ENCODE measurements around the gene CIAO3.

CIAO3 gene

GRCh38 chr16:711548-712320 is 29.1 kb downstream of the CIAO3 start:
- DNase-seq (ENCODE audit: low spot score) (peak; percentile 48), FAIRE-seq (no peak)

DNA sequence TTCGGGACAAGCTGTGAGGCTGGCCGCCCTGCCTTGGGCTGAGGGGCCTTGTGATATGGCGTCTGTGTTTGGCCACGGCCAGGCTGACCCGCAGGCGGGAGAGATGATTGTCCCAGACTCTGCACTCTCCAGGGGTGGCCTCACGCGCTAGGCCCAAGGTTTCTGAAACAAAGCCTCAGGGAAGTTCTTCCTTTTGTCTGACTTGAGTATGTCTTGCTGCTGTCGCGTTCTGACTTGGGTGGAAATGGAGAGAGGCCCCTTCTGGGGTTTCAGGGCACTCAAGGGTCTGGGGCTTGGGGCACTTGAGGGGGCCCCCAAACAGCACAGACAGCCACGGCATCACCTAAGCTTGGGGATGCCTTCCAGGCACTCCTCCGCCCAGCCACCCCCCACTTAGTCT is 29.7 kb downstream of the CIAO3 start:
- no peak for DNase-seq (ENCODE audit: low spot score)
- no peak for FAIRE-seq

DNA sequence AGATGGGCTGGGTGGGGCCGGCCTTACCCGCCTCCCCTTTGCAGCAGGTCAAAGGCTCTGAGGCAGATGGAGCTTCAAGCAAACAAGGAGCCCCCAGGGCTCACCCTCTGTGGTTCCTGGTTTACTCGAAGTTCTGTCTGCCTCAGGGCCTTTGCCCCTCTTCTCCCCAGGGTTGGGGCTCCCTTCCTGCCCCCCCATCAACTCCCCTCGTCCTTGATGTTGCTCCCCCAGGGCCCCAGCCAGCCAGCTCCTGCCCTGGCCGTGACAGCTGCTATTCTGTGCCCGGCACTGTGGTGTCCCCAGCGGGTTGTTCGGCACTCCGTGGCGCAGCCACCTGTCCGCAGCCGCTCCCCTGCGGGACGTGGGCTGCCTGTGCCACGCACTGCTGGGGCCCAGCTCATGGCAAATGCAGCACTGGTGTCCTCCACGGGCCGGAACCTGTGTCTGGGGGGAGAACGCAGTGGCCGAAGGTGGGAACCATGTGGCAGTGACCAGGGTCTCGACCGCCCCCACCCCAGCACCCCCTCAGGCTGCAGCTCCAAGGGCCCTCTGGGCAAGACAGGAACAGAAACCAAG is 30.2 kb downstream of the CIAO3 start:
- DNase-seq (ENCODE audit: low spot score) (no peak), FAIRE-seq (no peak)

DNA sequence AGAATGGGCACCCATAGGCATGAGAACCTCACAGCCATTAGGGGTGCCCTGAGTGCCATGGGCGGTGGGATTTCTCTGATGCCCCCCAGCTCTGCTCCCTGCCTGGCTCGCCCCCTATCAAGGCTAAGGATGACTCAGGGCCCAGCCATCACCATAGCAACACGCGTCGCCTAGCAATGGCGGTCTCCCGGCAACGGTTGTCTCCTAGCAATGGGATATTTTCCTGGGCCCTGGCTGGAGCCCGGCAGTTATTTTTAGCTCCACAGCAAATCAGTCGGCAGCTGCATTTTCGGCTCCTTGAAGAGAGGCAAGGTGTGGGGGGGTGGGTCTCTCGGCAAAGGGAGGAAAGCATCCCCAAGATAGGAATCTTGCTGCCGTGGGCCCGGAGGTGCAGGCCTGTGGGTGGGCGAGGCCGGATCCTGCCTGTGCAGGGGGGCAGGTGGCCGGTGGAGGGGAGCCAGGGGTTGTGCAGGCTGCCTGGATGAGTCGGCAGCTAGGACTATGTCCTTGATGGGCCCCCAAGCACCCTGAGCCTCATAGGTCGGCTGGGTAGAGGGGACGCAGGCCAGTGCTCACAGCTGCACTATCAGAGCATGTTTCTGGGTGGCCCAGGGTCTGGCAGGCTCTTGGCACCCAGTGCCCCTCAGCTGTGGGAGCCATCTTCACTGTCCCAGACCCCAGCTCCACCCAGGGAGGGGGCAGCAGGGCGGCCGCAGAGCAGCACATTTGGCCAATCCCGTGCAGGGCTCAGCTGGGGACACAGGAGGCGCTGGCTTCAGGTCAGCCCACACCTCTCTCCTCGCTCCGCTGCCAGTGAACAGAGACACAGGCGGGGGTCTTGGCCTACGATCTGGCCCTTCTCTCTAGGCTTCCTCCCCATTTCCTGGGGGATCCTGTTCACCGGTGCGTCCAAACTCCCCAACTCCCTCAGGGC is 31.0 kb downstream of the CIAO3 start:
- DNase-seq (ENCODE audit: low spot score) (peak; percentile 83), FAIRE-seq (no peak)

DNA sequence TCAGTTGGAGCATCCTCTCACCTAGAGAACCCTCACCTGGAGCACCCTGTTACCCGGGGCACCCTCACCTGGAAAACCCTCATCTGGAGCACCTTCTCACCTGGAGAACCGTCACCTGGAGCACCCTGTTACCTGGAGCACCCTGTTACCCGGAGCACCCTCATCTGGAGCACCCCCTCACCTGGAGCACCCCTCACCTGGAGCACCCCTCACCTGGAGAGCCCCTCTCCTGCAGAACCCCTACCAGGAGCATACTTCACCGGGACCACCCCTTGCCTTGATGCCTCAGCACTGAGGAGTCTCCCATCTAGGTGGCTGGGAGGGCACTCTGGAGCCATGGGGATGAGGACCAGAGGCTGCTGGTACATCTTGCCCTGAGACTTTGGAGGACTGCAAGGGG is 31.8 kb downstream of the CIAO3 start:
- DNase-seq (ENCODE audit: low spot score) (no peak), FAIRE-seq (no peak)

DNA sequence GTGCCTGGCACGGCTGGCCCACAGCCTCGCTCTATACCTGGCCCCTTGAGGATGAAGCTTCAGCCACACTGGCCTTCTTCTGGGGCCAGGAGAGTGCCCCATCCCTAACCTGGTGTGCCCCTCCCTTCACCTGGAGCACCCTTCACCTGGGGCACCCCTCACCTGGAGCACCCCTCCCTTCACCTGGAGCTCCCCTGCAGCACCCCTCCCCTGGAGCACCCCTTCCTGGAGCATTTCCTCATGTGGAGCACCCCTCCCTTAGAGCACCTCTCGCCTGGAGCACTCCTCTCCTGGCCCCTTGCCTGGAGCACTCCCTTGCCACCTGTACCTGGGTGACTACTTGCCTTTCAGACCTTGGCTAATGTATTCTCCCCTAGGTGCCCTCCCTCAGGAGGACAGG is 32.8 kb downstream of the CIAO3 start:
- no peak for DNase-seq (ENCODE audit: low spot score)
- no peak for FAIRE-seq

GRCh38 chr16:707062-707538 is 33.7 kb downstream of the CIAO3 start:
- FAIRE-seq = no peak
- DNase-seq (ENCODE audit: low spot score) = no peak

GRCh38 chr16:706189-707061 is 34.4 kb downstream of the CIAO3 start:
- DNase-seq (ENCODE audit: low spot score) = no peak
- no peak for FAIRE-seq

- FAIRE-seq (no peak), DNase-seq (ENCODE audit: low spot score) (no peak)
Measured at GRCh38 chr16:705431-706188, 35.2 kb downstream of the CIAO3 start, which contains the start of gene FBXL16. Gene FBXL16, minus strand, starts transcription at chr16:705801. Its CDS starts 8,396 bp downstream, at chr16:697405.

GRCh38 chr16:704552-705380 is 36.0 kb downstream of the CIAO3 start:
- DNase-seq (ENCODE audit: low spot score) (no peak), FAIRE-seq (no peak)

DNA sequence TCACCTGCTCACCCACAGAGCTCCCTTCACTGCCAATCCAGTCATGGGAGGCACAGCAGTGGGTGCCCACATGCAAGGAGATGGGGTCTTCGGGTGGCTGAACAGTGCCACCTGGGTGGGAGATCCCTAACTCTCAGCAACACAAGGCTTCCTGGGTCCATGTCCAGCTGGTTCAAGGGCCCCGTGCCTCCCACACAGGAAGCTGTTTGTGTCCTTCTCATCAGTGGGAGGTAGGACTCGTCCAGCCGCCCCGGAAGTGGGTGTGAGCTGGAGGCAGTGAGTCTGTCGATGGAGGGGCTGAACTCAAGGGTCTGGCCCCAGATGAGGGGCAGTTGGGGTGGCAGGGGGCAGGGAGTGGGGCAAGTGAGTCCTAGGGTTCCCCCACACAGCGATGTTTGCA is 36.8 kb downstream of the CIAO3 start:
- DNase-seq (ENCODE audit: low spot score) = no peak
- no peak for FAIRE-seq

GRCh38 chr16:703406-703805 is 37.4 kb downstream of the CIAO3 start:
- FAIRE-seq (no peak), DNase-seq (ENCODE audit: low spot score) (no peak)

DNA sequence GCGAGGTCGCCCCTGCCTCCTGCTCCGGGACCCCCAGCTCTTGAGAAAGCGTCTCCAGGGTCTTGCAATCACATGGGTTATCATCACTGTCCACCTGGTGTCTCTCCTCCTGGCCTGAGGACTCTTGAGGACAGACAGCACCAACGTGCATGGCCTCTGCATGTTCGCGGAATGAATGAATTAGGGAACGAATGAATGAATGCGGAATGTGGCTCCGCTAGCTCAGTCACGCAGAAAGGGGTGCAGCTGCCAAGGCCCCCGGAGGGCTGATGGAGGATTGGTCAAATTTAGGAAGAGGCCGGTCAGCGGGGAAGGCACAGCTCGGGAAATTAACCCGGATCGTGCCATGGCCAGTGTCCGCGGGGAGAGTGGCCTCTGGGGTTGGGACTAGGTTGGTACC is 38.5 kb downstream of the CIAO3 start:
- FAIRE-seq = no peak
- DNase-seq (ENCODE audit: low spot score) = no peak

DNA sequence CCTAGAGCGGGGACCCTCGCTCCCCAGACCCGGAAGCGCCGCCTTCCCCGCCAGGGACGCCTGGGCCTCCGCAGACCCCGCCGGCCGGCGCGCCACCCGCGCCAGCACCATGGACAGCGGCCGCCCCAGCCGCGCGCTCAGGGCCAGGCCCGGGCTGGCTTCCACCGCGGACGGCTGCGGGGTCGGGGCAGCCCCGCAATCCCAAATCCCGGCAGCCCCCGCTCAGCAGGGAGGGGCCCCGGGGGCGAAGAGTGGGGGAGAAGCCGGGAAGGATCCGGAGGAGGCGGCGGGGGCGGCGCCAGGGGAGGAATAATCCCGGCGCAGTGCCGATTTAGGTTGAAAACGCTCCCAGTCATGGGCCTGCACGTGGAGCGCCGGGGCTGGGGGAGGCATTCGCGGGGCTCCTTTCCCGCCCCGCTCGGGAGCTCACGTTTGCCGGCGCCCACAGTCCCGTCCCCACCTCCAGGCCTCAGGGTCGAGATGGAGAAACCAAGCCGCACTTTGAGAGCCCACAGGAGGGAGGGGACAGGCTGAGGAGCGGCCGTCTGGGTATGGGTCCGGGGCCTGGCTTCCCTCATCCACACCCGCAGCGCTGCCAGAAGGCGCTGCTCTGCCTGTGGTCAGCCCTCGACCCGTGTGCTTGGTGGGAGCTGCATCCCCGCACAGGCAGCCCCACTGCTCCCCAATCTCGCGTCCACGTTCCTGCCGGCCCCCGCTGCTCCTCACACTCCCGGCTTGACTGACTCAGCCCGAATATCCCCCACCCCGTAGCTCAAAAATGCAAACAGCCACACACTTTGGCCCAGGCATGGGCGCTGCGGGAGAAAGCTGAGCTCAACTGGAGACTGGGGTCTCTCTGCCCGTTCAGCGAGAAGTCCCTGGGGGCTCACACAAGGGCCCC is 39.9 kb downstream of the CIAO3 start:
- no peak for FAIRE-seq
- no peak for DNase-seq (ENCODE audit: low spot score)

DNA sequence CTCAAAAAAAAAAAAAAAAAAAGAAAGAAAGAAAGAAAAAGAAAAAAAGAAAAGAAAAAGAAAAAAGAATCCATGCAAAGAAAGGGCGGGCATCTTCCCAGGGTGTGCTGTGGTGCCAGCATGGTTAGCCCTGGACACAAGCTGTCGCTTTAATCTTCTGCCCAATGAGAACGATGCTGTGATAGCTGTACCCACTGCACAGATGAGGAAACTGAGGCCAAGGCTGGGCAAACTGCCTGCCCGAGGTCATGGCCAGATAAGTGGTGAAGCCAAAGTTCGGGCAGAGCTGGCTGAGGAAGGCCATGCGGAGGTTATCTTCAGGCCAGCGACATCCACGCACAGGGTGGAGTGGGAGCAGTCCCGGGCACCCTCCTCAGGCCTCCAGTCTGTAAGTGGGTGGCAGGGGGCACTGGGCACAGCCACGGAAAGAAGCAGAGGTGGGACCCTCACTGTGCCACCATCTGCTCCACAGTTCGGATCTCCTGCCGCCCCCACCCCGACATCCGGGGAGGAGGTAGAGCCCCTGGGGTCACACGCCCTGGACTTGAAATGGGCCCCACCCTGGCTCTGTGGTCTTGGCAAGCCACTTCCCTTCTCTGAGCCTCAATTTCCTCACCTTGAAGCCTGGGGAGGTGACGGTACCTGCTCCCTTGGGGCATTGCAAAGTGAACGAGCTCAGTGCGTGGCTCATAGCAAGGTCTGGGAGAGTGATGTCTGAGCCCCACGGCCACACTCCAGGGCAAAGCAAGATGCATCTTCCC is 41.7 kb downstream of the CIAO3 start:
- no peak for DNase-seq (ENCODE audit: low spot score)
- no peak for FAIRE-seq

DNA sequence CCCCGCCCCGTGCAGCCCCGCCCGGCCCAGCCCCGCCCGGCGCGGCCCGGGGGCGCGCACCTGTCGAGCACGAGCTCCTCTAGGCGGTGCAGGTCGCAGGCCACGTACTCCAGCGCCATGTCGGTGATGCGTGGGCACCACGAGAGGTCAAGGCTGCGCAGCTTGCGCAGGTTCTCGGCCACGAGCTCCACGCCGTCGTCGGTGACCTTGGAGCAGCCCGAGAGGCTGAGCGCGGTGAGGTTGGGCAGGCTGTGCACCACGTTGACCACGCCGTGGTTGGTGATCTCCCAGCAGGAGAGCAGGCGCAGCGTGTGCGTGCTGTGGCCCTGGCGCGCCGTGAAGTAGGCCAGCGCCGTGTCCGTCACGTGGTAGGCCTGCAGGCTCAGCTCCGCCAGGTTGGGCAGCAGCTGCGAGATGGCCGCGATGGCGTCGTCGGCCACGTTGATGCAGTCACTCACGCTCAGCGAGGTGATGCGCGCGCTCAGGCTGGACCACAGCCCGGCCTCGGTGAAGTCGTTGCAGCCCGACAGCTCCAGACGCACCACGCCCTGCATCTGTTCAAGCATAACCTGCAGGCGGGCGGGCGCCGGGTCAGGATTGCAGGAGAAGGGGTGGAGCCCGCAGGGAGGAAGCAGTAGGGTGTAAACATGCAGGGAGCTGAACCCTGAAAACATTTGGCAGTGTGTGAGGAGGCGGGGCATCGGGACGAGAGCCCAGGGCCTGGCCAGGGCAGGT is 45.3 kb downstream of the CIAO3 start:
- FAIRE-seq (no peak), DNase-seq (ENCODE audit: low spot score) (no peak)

GRCh38 chr16:694863-695354 is 45.9 kb downstream of the CIAO3 start:
- DNase-seq (ENCODE audit: low spot score) (no peak), FAIRE-seq (no peak)

Measured in RCC 7860 (cell line).